ENCODE data around the gene NLRP3.

NLRP3 gene

GRCh38 chr1:247437551-247438505, 21.9 kb downstream of the NLRP3 start:
- DNase-seq (ENCODE audit: low read depth in 2 of 2): no peak

DNA sequence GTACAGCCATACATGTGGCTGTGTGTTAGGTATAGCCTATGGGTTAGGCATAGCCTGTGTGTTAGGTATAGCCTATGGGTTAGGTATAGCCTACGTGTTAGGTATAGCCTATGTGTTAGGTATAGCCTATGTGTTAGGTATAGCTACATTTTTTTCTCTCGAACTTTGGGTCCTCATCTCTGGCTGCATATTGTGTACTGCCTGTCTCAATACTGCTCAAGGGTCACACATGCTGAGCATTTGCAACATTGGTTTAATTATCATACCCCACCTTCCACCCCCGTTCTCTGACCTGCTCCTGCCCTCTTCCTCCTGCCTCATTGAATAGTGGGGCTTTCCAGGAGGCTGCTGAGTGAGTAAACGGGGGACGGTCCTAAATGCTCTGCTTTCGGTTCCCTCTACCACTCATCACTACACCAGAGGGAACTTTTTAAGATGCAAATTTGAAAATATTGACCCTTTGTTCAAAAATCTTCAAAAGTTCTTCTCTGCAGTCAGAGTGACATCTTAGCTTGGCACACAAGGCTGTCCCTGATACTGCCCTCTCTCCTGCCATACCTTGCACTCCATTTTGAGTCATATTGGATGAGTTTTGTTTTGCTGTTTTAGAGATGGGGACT, 24.1 kb downstream of the NLRP3 start:
- no peak for DNase-seq (ENCODE audit: low read depth in 2 of 2)

DNA sequence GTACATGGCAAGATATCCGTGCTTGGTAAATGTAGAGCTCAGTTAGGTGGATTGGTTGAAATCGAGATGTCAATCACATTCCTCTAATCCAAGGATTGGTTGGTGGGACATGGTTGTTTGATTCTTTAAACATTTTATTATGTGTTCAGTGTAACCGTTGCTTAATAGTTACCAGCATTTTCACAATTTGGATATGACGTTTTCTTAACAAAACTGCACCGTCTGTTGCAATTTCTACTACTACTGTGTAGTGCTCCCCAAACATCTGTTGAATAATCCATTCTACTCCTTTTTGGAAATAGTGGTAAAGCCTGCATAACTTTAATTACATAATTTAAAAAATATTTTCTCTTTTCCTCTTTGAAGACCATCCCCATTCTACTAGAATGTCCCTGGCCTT, 25.6 kb downstream of the NLRP3 start:
- no peak for DNase-seq (ENCODE audit: low read depth in 2 of 2)

DNA sequence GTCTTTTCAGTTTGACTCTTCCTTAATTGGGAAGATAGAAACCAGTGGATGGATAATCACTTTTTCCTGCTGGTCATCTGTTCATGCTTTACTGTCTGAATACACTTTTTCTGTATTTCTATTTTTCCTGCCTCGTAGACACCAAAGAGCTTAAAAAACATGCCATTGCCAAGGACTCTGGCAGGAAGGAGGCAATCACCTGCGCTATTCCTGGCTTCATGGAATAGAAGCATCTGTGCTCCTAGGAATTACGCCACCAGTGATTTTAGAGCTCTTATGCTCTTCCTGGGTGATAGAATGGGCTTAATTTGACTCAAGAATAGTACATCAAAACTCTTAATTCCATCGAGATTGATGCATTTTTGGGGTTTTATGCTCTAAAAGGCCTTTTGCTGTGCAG, 26.2 kb downstream of the NLRP3 start:
- no peak for DNase-seq (ENCODE audit: low read depth in 2 of 2)

- no peak for DNase-seq (ENCODE audit: low read depth in 2 of 2)
Observed at GRCh38 chr1:247443641-247444040, 27.7 kb downstream of the NLRP3 start.

GRCh38 chr1:247444571-247444970, 28.6 kb downstream of the NLRP3 start:
- DNase-seq (ENCODE audit: low read depth in 2 of 2): no peak

- no peak for DNase-seq (ENCODE audit: low read depth in 2 of 2)
Observed at GRCh38 chr1:247445526-247446356, 29.8 kb downstream of the NLRP3 start.

- no peak for DNase-seq (ENCODE audit: low read depth in 2 of 2)
Observed at GRCh38 chr1:247447162-247447909, 31.4 kb downstream of the NLRP3 start.

DNA sequence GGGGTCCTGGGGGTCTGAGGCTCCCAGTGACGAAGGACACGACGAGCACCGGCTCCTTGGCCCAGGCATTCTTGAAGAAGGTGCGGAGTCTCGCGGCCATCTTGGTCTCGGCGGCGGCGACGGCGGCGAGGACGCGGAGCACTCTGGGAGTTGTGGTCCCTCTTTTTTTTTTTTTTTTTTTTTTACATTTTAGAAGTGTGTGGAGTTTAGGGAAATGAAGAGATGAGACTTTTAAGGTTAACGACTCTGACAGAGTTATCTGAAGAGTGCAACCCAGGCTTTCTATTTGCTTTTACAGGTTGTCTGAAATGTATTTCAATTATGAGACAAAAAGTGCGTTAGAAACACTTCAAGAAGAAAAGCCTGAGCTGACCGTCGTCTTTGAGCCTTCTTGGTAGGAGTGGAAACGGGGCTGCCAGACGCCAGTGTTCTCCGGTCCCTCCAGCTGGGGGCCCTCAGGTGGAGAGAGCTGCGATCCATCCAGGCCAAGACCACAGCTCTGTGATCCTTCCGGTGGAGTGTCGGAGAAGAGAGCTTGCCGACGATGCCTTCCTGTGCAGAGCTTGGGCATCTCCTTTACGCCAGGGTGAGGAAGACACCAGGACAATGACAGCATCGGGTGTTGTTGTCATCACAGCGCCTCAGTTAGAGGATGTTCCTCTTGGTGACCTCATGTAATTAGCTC, 32.3 kb downstream of the NLRP3 start:
- peak; percentile 14 to 16 for DNase-seq (ENCODE audit: low read depth in 2 of 2)

DNA sequence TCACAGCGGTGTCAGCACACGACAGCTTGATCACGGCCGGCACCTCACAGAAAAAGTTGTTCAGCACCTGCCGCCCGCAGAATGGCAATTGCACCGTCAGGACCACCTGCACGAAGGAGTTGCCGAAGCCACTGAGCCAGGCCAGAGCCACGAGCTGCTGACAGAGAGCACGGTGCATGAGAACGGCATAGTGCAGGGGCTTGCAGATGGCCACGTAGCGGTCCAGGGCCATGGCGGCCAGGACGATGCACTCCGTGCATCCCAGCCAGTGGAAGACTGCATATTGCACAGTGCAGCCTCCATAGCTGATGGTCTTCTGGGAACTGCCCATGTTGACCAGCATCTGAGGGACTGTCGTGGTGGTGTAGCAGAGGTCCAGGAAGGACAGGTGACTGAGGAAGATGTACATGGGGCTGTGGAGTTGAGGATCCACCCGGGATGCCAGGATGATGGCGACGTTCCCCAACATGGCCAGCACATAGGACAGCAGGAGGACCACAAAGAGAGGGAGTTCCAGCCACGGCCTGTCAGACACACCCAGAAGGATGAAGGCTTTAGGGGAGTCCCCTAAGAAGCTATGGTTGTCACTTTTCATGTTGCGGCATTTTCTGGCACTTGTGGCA, 35.5 kb downstream of the NLRP3 start:
- DNase-seq (ENCODE audit: low read depth in 2 of 2): no peak

DNA sequence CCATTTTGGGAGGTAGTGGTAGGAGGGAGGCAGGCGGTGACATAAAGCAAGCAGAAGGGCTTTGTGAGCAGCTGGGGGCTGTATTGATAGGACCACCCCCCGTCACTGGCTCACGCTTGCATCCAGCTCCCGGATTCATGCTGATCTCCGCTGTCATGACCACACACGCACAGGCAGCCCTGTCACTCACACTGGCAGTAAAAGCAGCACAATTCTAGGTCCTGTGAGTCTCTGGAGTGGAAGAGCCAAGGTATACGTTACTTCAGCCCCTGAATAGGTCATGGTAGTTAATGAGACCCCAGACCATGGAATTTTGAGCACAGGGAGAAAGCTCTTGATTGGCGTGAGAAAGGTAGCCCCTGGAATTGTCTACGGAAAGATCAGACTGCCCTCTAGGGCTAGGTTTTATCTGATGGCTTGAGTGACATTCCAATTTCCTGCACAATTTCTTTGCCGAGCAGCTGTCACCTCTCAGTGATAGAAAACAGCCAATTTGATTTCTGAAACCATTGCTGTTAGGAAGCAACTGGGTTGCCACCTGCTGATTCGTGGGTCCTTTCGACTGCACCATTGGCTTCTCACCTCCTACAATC, 36.6 kb downstream of the NLRP3 start:
- no peak for DNase-seq (ENCODE audit: low read depth in 2 of 2)

- no peak for DNase-seq (ENCODE audit: low read depth in 2 of 2)
Observed at GRCh38 chr1:247453245-247453644, 37.3 kb downstream of the NLRP3 start.

GRCh38 chr1:247453997-247454396, 38.0 kb downstream of the NLRP3 start:
- no peak for DNase-seq (ENCODE audit: low read depth in 2 of 2)

GRCh38 chr1:247456021-247456420, 40.0 kb downstream of the NLRP3 start:
- DNase-seq (ENCODE audit: low read depth in 2 of 2): no peak

DNA sequence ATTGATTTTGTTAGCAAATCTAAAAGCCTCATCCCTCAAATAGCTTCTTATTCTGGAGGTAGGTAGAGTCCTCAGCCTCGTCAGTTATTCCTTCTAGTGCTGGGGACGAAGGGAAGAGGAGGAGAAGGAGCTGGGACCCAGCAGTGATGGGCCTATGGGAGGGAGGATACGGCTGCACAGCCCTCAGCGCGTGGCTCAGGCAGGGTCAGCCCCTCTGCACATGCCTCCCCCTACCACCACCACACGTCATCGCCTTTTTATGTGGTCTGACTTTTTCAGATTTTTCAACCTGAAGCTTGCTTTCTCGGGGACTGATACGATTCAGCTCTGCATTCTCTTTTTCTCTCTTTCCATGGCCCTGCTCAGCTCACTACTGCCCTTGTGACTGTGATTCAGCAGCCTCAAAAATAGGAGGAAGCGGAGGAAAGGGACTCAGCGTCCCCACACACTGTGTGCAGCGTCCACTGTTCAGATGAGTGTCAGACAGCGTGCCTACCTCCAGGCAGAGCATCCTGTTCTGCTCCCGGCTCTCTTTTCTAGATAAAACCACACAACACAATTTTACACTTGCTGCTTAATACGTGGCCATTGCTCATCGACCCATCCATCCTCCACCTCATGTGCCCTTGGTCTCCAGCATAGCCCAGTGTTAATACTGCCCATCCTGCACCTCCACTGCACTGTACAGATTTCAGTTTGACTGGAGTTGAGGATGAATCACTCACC, 41.1 kb downstream of the NLRP3 start:
- no peak for DNase-seq (ENCODE audit: low read depth in 2 of 2)

DNA sequence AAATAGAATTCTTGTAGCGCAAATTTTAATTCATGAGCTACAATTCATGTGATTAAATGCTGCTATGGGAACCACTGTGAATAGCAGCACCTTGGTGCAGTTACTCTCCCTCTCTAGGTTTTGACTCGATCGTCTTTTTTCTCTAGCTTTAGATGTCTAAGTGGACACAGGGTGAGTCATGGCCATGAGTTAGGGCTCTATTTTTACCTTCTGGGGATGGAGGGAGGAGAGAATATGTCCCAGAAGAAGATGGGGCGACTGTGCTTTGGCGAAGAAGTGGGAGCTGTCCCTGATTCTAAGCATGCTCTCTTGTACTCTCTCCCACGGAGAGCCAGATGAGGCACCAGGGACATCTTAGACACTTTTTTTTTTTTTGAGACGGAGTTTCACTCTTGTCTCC, 43.5 kb downstream of the NLRP3 start:
- no peak for DNase-seq (ENCODE audit: low read depth in 2 of 2)

GRCh38 chr1:247465796-247466195, 49.8 kb downstream of the NLRP3 start:
- DNase-seq (ENCODE audit: low read depth in 2 of 2): no peak

DNA sequence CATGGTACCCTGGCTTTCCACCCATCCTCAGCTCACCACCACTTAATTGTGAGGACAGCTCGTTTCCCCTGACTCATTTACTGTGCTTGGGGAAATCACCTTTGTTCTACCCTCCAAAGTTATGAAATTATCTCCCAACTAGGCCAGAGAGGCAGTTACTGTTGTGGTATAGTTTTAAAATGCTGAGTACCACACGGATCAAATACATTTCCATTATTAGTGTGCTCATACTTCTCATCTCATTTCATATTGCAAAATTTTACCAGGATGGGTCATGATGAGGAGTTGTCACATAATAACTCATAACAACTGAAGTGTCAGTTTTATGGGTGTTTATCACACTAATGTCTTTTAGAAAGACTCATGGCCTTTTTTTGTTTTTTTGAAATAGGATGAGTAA, 51.2 kb downstream of the NLRP3 start:
- DNase-seq (ENCODE audit: low read depth in 2 of 2): no peak

GRCh38 chr1:247468481-247469140, 52.6 kb downstream of the NLRP3 start:
- no peak for DNase-seq (ENCODE audit: low read depth in 2 of 2)
